ENCODE data around the gene SPECC1L.

GRCh38 chr22:24376586-24376985 lies 106.0 kb downstream of the SPECC1L start:
- TF ChIP-seq POLR2A (IDR thresholded peaks at IDR 0.05) (no peak), CTCF (IDR thresholded peaks at IDR 0.05 in 8 of 11, conservative IDR thresholded peaks at IDR 0.05 in 3 of 11) (no peak), POLR2AphosphoS5 (IDR thresholded peaks at IDR 0.05) (no peak)
